ENCODE results near the gene ATG2A.

- TF ChIP-seq POLR2AphosphoS5 (IDR thresholded peaks at IDR 0.05) (peak in 1 of 3 donors; percentile 16), CTCF (IDR thresholded peaks at IDR 0.05) (no peak), POLR2A (IDR thresholded peaks at IDR 0.05) (no peak), EP300 (IDR thresholded peaks at IDR 0.05) (no peak)
These were observed 25.7 kb downstream of the ATG2A start for GRCh38 chr11:64891215-64891848.

All from stomach (tissue), 4 donors.